Measurements from ENCODE around the gene CDRT4.
A peak's percentile ranks its signal among the peaks of the same experiment; 100 is the strongest.
"Not testable (repeated sequence)": the region's sequence is repeated elsewhere in the genome, so short reads cannot be mapped to it uniquely, and the experiment has no call there.

CDRT4 gene

DNA sequence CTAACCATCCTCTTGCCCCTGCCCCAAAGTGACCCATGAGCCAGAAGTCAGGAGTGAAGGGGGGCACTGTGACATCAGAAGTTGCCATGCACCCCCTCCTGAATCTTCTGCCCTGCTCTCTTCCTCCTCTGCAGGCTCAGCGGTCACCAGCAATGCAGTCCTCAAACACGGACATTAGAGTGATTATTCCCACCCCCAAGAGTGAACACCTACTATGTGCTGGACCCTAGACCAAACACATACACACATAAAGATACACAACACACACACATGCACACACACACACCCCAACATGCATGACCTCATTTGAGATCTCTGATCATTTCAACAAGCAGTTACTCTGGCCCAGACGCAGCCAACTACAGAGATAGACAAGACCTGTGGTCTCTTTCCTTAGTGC is at the start of gene CDRT4:
Gene CDRT4 (minus strand): TSS at position 30 of the 400 bp plus-strand sequence. CDS start 27,383 bp downstream, outside the sequence.
- DNase-seq = no peak

DNA sequence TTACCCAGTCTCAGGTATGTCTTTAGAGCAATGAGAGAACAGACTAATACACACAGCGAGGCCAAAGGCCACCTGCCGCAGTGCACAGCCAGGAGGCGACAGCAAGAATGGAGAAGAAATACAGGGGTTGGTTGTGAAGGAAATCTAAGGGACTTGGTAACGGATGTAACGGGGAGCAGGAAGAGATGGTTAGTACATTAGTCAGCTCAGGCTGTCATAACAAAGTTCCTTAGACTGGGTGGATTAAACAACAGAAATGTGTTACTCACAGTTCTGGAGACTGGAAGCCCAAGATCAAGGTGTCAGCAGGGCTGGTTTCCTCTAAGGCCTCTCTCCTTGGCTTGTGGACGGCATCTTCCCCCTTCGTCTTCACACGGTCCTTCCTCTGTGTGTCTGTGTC is 48.7 kb upstream of the CDRT4 start:
- DNase-seq = no peak

DNA sequence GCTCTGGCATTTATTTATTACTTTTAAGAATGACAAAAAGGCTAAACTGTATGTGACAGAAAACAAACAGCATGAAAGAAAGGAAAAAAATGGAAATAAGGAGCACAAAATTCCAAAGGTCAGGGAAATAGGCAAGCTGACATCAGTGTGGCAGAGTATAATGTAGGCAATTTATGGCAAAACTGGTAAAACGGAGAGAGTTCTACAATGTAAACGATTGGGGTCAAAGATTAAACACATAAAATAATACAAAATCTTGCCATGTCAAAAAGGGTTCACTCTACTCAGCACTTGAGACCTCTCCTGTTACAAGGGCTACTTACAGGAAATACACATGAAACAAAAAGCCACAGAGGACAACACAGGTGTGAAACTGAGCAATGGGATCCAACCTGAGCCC is 47.0 kb upstream of the CDRT4 start:
- no peak for DNase-seq

DNA sequence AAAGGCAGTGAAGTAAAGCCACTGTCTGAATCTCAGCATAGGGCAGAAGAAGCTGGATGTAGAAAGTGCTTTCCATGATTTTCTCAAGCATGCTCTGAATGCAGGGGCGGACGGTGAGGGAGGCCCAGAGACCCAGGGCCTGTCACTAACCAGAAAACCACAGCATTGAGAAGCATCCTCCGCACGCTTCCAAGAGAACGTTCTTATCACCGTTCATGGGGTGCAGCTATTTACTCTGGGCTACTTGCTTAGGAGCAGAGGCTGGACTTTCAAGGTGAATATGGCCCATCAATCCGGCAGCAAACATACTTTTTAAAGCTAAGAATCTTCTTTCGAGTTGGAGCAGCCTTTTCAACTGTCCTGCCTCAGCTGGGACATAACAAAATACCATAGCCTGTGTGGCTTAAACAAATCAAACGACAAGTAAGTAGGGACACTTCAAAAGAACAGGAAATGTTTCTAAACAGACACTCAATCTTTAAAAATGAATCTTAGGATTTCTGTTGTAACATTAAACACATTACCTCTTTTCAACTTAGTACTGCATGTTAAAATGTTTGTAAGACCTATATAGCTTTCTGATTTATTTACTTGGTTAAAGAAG is 46.5 kb upstream of the CDRT4 start:
- DNase-seq = no peak

DNA sequence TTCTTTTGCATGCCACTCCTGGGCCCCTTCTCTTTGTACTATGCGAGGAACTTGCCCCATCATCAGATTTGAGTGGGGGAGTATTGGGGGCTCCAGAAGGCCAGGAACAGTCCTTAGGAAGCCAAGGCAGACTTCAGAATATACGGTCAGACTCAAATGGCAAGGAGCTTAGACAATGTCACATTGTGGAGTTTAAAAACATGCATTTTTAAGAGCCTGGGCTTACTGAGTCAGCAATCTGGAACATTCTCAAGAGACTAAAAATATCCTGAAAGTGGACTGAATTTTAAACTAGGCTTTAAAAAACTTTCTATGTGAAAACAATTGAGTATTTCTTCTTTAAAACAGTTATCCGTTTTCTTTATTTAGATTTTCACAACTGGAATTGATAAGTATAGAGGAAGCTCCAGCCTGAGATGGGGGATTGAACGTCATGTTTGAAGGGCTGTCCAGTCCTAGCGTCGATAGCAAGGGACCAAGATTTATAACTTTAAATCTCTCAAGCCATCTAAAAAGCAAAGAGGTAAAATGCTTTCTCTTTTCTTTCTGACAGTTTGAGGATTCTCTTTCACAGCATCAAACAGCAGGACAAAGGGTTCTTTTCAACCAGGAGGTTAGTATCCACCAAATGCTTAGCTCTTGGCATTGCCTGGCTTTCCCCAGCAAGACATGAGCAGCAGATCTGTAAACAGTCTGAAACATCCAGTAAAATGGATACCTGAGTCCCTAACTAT is 45.8 kb upstream of the CDRT4 start:
- DNase-seq = no peak

DNA sequence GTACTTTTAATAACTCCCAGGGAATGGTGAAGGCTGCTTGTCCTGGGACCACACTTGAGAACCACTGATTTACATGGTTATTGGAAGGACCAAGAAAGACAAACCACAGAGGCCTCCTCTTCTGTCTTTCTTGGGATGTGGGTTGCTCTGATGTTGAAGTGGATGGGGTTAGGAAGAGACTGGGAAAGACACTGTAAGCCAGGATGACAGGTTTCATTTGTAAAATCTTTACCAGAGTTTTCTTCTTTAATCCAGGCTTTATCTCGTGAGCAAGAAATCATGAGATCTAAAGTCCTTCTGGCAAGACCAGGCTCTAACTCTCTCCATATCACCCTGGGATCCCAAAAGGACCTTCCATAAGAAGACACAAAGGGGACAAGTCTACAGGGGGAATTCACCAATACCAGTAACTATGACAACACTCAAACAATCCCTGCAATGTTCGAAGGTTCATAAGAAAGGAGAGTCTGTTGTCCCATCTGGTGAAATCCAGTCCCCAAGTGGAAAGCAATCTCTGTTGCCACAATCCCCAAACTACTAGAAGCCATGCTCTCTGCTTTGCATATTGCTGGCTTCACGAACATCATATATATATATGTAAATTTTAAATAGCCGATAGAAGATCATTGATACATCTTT is 44.8 kb upstream of the CDRT4 start:
- DNase-seq = no peak

DNA sequence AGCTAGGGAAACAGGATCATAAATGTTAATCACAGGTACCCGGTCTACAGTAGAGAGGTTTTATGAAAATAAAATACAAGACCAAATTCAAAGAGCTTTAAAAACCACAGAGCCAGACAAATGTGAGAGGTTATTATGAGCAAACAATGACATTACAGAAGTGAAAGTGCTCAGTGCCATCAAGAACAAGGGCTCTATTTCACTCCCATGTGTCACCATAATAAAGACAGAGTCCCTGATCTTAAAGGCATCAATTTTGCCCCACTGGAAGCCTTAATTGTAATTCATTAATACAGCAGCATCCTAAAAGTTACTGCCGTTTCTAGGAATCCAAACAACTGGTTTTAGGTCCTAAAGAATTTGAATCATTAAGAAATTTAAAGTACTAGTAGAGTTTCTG is 43.7 kb upstream of the CDRT4 start:
- DNase-seq = no peak

DNA sequence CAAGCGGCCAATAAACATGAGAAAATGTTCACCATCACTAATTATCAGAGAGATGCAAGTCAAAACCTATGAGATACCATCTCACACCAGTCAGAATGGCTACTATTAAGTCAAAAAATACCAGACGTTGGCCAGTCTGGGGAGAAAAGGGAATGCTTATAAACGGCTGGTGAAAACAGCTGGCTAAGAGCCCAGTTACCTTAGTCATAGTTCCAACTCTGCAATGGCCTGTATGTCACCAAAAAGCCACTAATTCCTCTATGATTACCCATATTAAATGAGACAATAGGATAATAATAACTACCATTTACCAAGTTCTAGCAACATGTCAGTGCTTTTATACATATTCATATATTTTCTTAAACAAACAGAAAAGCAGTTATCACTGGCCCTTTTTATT is 42.9 kb upstream of the CDRT4 start:
- DNase-seq = no peak

DNA sequence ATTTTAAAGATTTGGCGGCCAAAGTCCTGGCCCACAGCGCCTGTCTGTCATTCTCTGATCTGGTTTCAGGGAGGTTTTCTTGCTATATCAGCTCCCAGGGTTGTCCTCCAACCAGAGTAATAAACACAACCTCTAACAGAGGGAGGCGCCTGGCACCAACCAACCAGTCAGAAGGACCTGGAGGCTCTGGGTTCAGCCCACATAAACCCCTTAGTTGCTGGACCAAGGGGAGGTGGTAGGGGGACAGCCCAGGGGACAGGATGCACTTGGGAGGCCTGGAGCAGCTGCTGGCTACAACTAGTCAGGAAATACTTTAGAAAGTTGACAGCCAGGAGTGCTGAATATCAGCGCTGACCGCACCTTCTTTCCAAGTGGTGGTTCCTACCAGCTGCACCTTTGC is 41.7 kb upstream of the CDRT4 start:
- no peak for DNase-seq

DNA sequence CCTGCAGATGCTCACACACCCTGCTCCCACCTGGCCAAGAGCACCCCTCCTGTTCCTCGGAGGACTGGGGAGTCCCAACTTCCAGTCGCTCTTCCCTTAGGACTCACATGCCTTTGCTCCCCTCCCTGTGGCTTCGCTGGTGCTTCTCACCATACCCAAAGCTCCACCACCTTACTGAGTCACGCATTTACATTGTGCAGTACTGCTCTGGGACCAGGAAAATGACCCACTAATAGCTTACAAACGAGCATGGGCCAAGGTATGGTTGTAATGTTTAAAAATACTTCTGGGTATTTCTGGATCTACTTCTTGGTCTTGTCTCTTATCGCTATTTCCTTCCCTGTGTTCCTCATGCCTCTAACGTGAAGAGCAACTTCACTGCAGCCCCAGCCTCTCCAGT is 41.0 kb upstream of the CDRT4 start:
- no peak for DNase-seq

DNA sequence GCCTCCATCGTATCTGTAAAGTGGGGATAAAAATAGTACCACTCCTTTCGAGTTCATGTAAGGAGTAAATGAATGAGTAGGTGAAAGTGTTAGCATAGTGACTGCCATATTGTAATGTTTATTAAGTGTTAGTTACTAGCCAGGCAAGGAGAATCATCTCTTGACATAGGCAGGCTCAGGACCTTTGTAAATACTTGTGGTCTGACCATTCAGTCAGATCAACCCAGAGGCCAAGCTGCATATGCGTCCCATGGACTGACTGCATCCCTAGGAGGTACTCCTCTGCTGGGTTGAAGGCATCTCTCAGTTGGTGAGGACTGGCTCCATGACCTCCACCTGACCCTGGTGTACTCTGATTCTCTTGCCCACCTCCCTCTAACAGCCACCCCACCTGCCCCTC is 40.5 kb upstream of the CDRT4 start:
- no peak for DNase-seq

DNA sequence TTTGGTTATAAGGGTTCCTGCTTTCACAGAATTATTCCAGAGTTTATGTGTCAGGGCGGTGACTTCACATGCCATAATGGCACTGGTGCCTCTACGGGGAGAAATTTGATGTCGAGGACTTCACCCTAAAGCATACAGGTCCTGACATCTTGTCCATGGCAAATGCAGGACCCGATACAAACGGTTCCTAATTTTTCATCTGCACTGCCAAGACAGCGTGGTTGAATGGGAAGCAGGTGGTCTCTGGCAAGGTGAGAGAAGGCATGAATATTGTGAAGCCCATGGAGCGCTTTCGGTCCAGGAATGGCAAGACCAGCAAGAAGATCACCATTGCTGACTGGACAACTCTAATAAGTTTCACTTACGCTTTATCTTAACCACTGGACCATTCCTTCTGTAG is 39.6 kb upstream of the CDRT4 start:
- DNase-seq = no peak

DNA sequence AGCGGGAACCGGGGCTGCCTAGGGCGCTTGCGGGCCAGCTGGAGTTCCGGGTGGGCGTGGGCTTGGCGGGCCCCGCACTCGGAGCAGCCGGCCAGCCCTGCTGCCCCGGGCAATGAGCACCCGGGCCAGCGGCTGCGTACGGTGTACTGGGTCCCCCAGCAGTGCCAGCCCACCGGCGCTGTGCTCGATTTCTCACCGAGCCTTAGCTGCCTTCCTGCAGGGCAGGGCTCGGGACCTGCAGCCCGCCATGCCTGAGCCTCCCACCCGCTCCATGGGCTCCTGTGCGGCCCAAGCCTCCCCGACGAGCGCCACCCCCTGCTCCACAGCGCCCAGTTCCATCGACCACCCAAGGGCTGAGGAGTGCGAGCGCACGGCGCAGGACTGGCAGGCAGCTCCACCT is 38.3 kb upstream of the CDRT4 start:
- DNase-seq = not testable (repeated sequence)

DNA sequence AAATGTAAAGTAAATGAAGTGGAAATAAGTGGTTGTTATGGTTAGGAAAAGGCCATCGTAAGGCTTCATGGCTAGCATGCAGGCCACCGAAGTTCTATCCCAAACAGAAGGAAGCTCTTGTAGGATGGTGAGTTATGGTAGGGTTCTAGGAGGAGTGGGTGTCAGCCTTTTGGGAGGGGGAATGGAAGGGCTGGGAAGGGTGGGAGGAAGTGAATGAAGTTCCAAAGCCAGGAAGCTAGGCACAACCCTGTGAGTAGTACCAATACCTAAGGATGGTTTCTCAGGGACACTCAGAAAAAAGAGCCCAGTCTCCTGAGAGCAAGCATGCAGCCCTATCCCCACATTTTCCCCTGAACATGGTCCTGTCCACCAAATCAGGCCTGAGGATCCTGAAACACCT is 36.3 kb upstream of the CDRT4 start:
- DNase-seq = no peak

DNA sequence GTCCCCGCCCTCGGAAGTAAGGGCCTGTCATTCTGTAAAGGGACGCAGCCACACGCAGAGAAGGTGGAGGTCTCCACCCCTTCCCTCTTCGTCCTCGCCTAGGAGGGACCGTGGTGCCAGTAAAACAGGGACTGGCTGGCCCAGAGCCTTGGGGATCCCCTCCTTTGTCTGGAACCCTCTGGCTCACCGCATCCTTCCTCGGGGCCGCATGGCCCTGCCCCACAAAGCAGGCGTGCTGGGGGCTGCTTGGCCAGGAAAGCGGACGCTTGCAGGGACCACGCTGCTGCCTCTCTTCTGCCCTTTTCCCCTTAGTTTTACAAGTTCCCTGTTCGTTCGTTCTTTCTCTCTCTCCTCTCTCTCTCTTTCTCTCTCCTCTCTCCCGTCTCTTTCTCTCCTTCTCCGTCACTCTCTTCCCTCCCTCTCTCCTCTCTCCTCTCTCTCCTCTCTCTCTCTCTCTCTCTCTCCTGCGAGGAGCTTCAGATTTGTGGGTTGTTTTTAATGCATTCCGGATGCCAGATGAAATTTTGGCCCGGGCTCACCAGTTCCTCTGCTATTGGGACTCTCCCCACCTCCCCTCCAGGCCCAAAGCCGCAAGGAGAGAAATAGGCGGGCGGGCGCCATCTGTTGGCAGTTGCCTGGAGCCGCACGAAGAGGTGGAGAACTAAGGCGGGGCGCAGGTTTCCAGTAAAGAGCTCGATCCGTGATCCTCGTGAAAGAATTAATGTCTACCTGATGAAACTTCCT is 35.1 kb upstream of the CDRT4 start:
- DNase-seq = peak in 1 of 2 experiments; percentile 76

DNA sequence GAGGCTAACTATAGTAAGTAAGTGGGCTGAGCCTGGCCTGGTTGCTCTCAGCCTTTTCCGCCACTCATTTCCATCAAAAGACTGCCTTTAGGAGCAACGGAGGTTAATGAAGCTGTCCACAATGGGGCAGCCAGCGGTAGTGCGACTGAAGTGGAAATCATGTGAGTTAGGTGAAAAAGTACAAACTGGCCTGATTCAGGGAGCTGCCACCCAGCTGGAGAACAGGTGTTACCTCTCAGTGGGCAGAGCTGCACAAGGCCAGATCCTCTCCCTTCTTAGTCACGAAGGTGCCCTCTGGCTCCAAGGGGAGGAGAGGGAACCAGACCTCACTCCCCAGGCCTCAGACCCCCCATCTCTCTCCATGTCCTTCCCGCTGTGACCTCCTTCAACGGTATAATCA is 34.4 kb upstream of the CDRT4 start:
- DNase-seq = no peak

DNA sequence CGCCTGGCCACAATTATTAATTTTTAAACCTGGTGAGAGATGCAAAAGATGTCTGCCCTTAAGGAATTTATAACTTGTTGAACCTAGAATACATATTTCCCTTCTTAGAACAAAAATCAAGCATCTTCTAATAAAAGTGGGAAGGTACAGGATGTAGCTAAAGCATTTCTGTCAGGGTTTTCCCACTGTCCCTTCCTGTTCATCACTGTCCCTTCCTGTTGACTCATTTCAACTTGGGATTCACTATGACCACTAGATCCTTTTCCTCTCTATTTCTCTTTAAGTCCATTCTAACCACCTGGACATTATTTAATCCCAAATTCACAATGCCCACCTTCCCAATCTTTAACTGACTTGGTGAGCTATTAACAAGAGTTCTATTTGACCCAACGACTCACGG is 33.9 kb upstream of the CDRT4 start:
- DNase-seq = no peak

DNA sequence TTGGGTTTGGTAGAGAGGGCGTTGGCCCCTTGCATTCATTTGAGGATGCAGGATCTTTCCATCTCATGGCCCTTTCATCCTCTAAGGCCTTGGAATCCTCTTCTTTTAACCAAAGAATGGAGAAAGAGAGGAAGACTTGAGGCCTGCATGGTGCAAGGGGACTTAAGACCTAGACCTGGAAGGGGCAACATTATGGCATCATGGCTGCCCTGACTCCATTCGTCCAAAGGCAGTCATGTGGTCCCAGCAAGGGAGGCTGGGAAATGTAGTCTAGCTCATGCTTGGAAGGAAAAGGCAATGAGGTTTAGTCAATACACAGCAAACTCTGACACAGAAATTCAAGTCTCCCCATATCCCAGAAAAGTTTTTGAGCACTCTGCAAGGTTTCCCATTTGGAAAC is 30.7 kb upstream of the CDRT4 start:
- DNase-seq = peak in 1 of 2 experiments; percentile 4

DNA sequence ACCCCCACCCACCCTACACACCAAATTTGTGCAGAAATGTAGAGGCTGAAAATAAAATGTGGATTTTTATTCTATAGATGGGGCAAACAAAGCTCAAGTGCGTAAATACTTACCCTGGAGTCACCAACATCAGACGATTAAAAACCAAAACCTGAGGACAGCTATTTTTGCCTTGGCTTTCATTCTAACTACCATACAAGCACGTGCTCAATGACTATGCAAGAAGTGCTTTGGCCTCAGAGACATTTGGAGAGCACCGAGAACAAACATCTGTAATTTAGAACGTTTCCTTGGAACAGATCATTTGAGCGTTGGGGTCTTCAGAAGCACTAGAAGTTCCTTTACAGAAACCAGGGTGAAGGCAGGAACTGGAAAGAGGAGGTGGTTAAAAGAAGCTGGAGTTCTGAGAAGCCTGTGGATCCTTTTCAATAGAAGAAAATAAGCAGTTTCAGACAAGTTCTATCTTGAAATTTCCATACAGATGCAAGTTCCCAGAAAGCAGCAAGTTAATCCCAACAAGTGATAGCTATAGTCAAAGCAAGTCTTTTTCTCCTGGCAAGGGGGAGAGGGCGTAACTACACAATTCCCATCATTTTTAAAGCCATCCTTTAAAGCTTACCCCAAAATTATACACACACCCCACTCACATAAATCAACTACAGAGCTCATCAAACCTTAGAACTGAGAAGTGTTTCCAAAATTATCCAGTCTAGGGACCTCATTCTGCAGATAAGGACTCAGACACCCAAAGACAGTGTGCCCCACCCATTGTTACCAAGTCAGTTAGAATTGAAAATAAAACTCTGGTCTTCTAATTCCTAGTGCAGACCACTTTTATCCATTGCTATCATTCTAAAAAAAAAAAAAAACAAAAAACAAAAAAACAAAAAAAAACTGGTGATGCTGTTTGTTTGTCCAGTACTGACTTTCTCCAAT is 29.6 kb upstream of the CDRT4 start:
- DNase-seq = no peak

DNA sequence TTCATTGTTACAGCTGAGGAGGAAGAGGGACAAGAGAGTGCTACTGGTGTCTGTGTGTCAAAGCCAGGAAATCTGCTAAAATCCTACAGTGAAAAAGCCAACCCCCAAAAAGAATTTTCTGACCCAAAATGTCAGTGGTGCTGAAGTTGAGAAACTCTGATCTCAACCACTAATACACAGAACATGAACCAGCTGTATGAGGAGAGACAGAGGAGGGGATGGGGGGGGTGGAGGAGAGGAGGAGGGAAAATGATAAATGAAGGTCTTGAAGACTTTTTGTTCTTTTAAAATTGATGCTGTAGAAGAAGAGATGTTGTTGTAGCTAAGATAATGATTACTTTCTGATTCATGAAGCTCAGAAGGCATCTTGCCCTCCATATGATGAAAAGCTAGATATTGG is 27.4 kb upstream of the CDRT4 start:
- no peak for DNase-seq

DNA sequence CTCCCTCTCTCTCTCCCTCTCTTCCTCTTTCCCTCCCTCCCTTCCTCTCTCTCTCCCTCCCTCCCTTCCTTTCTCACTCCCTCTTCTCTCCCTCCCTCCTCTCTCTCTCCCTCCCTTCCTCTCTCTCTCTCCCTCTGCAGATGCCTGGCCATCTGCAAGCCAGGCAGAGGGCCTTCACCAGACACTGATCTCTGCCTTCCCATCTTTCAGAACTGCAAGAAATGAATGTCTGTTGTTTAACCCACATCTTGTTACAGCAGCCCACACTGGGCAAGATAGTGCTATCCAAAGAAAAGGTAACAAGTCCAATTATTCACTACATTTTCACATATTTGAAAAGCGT is 26.2 kb upstream of the CDRT4 start:
- DNase-seq = no peak

DNA sequence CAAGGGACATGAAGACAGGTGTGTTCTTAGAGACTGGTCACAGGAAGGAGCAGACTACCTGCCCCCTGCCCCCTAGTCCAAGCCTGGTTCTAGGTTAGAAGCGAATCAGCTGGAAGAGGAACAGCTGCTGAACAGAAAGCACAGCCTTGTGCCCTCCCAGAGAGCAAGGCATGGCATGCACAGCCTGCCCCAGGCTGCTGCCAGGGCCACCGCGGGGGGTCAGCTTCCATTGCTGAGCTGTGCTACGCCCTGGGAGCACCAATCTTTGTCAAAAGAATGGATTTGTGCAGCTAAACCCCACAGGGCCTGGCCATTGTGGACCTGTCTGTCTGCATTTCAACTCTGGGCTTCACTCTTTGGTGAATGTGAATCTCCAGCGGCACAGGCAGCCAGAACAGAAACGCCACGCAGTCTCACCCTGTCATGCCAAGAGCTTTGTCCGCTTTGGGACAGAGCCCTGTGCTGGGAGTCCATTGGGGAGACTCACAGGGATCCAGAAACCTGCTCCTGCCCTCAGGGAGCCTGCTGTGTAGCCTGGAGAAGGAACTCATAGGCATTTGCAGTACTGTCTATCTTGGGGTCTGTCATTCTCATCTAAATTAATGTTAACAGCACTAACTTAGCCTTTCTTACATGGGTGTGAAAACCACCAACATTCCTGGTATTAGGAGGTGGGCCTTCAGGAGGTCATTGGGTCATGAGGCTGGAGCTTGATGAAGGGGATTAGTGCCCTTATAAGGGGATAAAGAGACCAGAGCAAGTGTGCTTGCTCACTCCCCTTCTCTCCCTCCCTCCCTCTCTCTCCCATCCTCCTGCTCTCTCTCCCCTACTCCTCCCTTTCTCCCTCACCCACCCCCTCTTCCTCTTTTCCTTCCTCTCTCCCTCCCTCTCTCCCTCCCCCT is 25.6 kb upstream of the CDRT4 start:
- no peak for DNase-seq

Data from NCI-H526 (cell line).